ENCODE results near the gene SPACA6.

DNA sequence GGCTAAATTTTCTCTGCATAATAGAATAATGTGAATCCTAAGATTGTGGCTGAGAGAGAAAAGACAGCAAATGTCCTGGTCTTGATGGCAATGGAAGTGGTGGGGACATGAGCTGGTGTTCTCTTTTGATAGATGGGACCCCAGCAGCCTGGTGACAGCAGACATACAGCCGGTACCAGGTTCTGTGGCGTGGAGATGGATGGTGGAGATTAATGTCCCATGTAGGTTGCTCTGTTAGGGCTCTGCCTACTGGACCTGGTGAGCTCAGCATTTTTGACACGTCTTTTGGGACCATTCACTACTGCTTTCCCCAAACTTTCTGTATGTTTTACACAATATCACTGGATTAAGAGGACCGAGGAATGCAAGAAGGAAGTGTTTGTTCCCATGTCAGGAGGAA lies 38.3 kb upstream of the SPACA6 start:
- TF ChIP-seq, protein P1, sequence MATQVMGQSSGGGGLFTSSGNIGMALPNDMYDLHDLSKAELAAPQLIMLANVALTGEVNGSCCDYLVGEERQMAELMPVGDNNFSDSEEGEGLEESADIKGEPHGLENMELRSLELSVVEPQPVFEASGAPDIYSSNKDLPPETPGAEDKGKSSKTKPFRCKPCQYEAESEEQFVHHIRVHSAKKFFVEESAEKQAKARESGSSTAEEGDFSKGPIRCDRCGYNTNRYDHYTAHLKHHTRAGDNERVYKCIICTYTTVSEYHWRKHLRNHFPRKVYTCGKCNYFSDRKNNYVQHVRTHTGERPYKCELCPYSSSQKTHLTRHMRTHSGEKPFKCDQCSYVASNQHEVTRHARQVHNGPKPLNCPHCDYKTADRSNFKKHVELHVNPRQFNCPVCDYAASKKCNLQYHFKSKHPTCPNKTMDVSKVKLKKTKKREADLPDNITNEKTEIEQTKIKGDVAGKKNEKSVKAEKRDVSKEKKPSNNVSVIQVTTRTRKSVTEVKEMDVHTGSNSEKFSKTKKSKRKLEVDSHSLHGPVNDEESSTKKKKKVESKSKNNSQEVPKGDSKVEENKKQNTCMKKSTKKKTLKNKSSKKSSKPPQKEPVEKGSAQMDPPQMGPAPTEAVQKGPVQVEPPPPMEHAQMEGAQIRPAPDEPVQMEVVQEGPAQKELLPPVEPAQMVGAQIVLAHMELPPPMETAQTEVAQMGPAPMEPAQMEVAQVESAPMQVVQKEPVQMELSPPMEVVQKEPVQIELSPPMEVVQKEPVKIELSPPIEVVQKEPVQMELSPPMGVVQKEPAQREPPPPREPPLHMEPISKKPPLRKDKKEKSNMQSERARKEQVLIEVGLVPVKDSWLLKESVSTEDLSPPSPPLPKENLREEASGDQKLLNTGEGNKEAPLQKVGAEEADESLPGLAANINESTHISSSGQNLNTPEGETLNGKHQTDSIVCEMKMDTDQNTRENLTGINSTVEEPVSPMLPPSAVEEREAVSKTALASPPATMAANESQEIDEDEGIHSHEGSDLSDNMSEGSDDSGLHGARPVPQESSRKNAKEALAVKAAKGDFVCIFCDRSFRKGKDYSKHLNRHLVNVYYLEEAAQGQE (IDR thresholded peaks at IDR 0.05; ENCODE audit: low read depth, low read length) = no peak
- TF ChIP-seq FOXM1 (IDR thresholded peaks at IDR 0.05; ENCODE audit: low read depth, low read length) (no peak), ESRRA (IDR thresholded peaks at IDR 0.05; ENCODE audit: low read length) (no peak)

Data from GM12878 (cell line).